ENCODE results near the gene DHRS11.

Gene DHRS11

DNA sequence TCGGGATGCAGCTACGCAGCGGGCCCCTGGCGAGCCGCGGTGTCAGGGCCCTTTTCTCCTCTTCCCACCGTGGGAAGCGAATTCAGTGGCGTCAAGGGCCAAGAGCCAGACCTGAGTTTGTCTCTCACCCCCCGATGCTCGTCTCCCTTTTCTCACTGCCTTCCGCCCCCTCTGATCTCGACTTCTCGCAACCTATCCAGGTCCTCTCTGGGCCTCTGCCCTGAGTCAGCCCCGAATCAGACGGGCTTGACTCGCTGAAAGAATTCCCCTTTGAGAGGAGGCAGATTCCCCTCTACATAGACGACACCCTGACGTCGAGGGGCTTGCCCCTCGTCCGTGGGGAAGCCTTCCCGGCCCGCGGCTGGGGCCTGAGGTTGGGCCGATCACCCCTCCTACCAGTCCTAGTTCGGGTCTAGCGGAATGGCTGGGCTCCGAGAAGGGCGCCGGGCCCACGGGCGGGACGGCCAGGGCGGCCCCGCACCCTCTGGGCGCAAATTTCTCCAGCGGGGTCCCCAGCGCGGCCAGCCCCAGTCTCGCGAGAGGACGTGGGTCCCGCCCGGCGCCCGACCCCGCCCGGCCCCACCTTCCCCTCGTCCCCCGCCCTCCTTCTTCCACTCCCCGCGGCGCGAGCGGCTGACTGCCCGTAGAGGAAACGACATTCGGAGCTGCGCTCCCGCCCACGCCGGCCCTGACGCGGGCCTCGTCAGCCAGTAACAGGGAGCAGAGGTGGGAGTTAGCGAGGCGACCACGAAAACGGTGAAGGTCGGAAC, 47.2 kb upstream of the DHRS11 start, which contains the start of gene GGNBP2:
Gene GGNBP2, plus strand, starts transcription at position 613 of the 770 bp plus-strand sequence. CDS start 806 bp downstream, outside the sequence.
- peak; percentile 87 to 94 for DNase-seq (ENCODE audit: low read depth in 1 of 2, low spot score in 1 of 2)
- TF ChIP-seq POLR2AphosphoS5 (IDR thresholded peaks at IDR 0.05; ENCODE audit: low read depth), result peak; percentile 90
- no peak for TF ChIP-seq GABPA (IDR thresholded peaks at IDR 0.05; ENCODE audit: low read depth)
- no peak for TF ChIP-seq CTCF (IDR thresholded peaks at IDR 0.05; ENCODE audit: insufficient read depth, low read length)
- no peak for TF ChIP-seq SPI1 (IDR thresholded peaks at IDR 0.05; ENCODE audit: borderline replicate concordance, low read depth)
- TF ChIP-seq REST (IDR thresholded peaks at IDR 0.05; ENCODE audit: insufficient replicate concordance, low read depth), result peak; percentile 34
- peak within 1 kb of the TSS; percentile 67 for H3K4me3 ChIP-seq (replicated peaks; ENCODE audit: insufficient read depth, low read length)
- no peaks in the 10 kb centered on the region for H3K27me3 ChIP-seq (ENCODE audit: insufficient read depth, poor library complexity, severe bottlenecking)
- H3K27ac ChIP-seq (replicated peaks), result peak within 1 kb of the TSS; percentile 100

GRCh38 chr17:36545077-36545464, 46.6 kb upstream of the DHRS11 start:
- no peaks in the 10 kb centered on the region for H3K27me3 ChIP-seq (ENCODE audit: insufficient read depth, poor library complexity, severe bottlenecking)
- no peak for TF ChIP-seq SPI1 (IDR thresholded peaks at IDR 0.05; ENCODE audit: borderline replicate concordance, low read depth)
- no peak for TF ChIP-seq REST (IDR thresholded peaks at IDR 0.05; ENCODE audit: insufficient replicate concordance, low read depth)
- no peak for TF ChIP-seq POLR2AphosphoS5 (IDR thresholded peaks at IDR 0.05; ENCODE audit: low read depth)
- TF ChIP-seq GABPA (IDR thresholded peaks at IDR 0.05; ENCODE audit: low read depth), result no peak
- TF ChIP-seq CTCF (IDR thresholded peaks at IDR 0.05; ENCODE audit: insufficient read depth, low read length), result no peak
- peak overlapping the region; percentile 67 for H3K4me3 ChIP-seq (replicated peaks; ENCODE audit: insufficient read depth, low read length)
- no peak for DNase-seq (ENCODE audit: low read depth in 1 of 2, low spot score in 1 of 2)
- H3K27ac ChIP-seq (replicated peaks), result peak overlapping the region; percentile 100

DNA sequence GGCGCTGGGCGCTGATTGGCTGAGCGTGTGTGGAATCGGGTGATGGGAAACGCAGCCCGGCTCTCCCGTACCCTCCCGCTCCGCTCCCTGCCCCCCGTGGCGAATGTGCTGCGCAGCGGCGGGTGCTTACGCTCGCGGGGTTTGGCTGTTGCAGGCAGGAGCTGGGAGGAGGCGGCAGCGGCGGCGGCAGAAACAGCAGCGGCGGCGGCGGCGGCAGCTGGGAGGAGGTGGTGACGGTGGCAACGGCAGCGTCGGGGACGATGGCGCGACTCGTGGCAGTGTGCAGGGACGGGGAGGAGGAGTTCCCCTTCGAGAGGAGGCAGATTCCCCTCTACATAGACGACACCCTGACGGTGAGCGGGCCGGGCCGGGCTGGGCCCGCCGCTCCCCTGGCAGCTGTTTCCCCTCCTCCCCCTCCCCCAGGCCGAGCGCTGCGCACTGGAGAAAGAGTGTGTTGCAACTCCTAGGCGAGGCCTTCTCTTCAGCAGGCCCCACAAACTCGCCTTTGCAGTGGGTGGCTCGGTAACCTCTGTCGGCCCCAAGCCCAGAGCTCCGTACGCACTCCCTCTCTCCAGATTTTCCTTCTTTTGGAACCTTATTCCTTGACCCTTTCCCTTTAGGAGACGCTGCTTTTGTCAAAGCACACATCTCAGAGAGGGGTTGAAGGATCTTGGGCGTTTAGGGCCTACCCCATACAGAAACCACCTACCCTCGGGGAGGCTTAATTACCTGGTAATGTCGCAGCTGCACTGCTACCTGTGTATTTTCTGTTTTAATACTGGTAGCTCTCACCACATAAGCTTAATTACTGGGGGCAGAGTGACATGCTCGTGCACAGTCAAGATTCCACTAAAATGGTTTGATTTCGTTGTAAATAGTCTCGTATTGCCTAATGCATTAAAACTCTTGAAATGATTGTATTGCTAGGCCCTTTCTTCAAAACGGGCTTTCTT, 45.9 kb upstream of the DHRS11 start:
- DNase-seq (ENCODE audit: low read depth in 1 of 2, low spot score in 1 of 2), result peak; percentile 88 to 97
- Histone ChIP-seq H3K27me3 (ENCODE audit: insufficient read depth, poor library complexity, severe bottlenecking) (no peaks in the 10 kb centered on the region), H3K4me3 (replicated peaks; ENCODE audit: insufficient read depth, low read length) (peak overlapping the region; percentile 67), H3K27ac (replicated peaks) (peak overlapping the region; percentile 100)
- TF ChIP-seq REST (IDR thresholded peaks at IDR 0.05; ENCODE audit: insufficient replicate concordance, low read depth), result no peak
- TF ChIP-seq GABPA (IDR thresholded peaks at IDR 0.05; ENCODE audit: low read depth), result peak; percentile 55
- peak; percentile 69 for TF ChIP-seq POLR2AphosphoS5 (IDR thresholded peaks at IDR 0.05; ENCODE audit: low read depth)
- no peak for TF ChIP-seq SPI1 (IDR thresholded peaks at IDR 0.05; ENCODE audit: borderline replicate concordance, low read depth)
- TF ChIP-seq CTCF (IDR thresholded peaks at IDR 0.05; ENCODE audit: insufficient read depth, low read length), result no peak
